ENCODE data around the gene SERPINA7. TPM values are rescaled to one million over a fixed set of nuclear protein-coding genes. Genes with fewer than 3 reads are reported as not detected.

SERPINA7 gene
- total and polyA plus RNA-seq, 7 experiments from 2014 or later = not detected

- Histone ChIP-seq H3K27me3 (ENCODE audit: control insufficient read depth in 2 of 2, insufficient read depth in 2 of 2, low read length in 2 of 2) (no peaks in the 10 kb centered on the region), H3K27ac (ENCODE audit: low read depth, low read length) (no peak overlapping the region), H3K9me3 (ENCODE audit: control insufficient read depth in 2 of 3, low read length in 3 of 3) (no peaks in the 10 kb centered on the region), H3K4me3 (ENCODE audit: low read length) (no peak overlapping the region), H3K4me1 (ENCODE audit: control insufficient read depth in 2 of 2, insufficient read depth in 2 of 2, low read length in 2 of 2) (no peaks in the 10 kb centered on the region), H3K36me3 (ENCODE audit: control insufficient read depth in 2 of 3, insufficient read depth in 3 of 3, low read length in 3 of 3) (no peaks in the 10 kb centered on the region)
- DNase-seq = no peak
- POLR2A ChIA-PET = no interaction called here
- no peak for ATAC-seq
- CTCF ChIA-PET = interaction anchor here (0.6 kb wide), 1 partner anchor 434 kb away, joined by 3 read pairs; no protein-coding TSS in a partner anchor
- H3K4me3 Mint-ChIP-seq = no peak overlapping the region
- peaks cover 0 to 3% (median 0%) of the 10 kb centered on the region in 7 donors for H3K4me1 Mint-ChIP-seq
- no peaks in the 10 kb centered on the region for H3K27me3 Mint-ChIP-seq
- H3K9me3 Mint-ChIP-seq = peaks cover 0 to 6% (median 0%) of the 10 kb centered on the region in 11 donors
- no peaks in the 10 kb centered on the region for H3K36me3 Mint-ChIP-seq
- intact Hi-C loops (cut with micrococcal nuclease) = no loop called here
- no peak overlapping the region for H3K27ac Mint-ChIP-seq
These were observed 1.8 kb downstream of the SERPINA7 start for GRCh38 chrX:106036716-106037115.

GRCh38 chrX:106035064-106035463, 3.5 kb downstream of the SERPINA7 start:
- H3K27ac ChIP-seq (ENCODE audit: low read depth, low read length) = no peak overlapping the region
- Mint-ChIP-seq H3K4me3 (no peak overlapping the region), H3K27ac (no peak overlapping the region), H3K9me3 (peaks cover 0 to 6% (median 0%) of the 10 kb centered on the region in 11 donors), H3K27me3 (no peaks in the 10 kb centered on the region), H3K36me3 (no peaks in the 10 kb centered on the region), H3K4me1 (no peaks in the 10 kb centered on the region)
- H3K4me1 ChIP-seq (ENCODE audit: control insufficient read depth in 2 of 2, insufficient read depth in 2 of 2, low read length in 2 of 2) = no peaks in the 10 kb centered on the region
- no peak overlapping the region for H3K4me3 ChIP-seq (ENCODE audit: low read length)
- DNase-seq = no peak
- ChIA-PET POLR2A (no interaction called here), CTCF (no interaction called here)
- no peak for ATAC-seq
- no peaks in the 10 kb centered on the region for H3K36me3 ChIP-seq (ENCODE audit: control insufficient read depth in 2 of 3, insufficient read depth in 3 of 3, low read length in 3 of 3)
- no peaks in the 10 kb centered on the region for H3K27me3 ChIP-seq (ENCODE audit: control insufficient read depth in 2 of 2, insufficient read depth in 2 of 2, low read length in 2 of 2)
- intact Hi-C loops (cut with micrococcal nuclease) = no loop called here
- no peaks in the 10 kb centered on the region for H3K9me3 ChIP-seq (ENCODE audit: control insufficient read depth in 2 of 3, low read length in 3 of 3)

GRCh38 chrX:106023947-106024346, 14.6 kb downstream of the SERPINA7 start:
- POLR2A ChIA-PET = no interaction called here
- CTCF ChIA-PET = no interaction called here
- ATAC-seq (no peak), DNase-seq (no peak)
- intact Hi-C loops (cut with micrococcal nuclease) = no loop called here
- Mint-ChIP-seq H3K4me3 (no peak overlapping the region), H3K4me1 (no peaks in the 10 kb centered on the region), H3K36me3 (no peaks in the 10 kb centered on the region), H3K9me3 (peaks cover 0 to 5% (median 0%) of the 10 kb centered on the region in 11 donors), H3K27me3 (no peaks in the 10 kb centered on the region), H3K27ac (no peak overlapping the region)
- Histone ChIP-seq H3K36me3 (ENCODE audit: control insufficient read depth in 2 of 3, insufficient read depth in 3 of 3, low read length in 3 of 3) (no peaks in the 10 kb centered on the region), H3K27me3 (ENCODE audit: control insufficient read depth in 2 of 2, insufficient read depth in 2 of 2, low read length in 2 of 2) (no peaks in the 10 kb centered on the region), H3K9me3 (ENCODE audit: control insufficient read depth in 2 of 3, low read length in 3 of 3) (no peaks in the 10 kb centered on the region), H3K4me3 (ENCODE audit: low read length) (no peak overlapping the region), H3K4me1 (ENCODE audit: control insufficient read depth in 2 of 2, insufficient read depth in 2 of 2, low read length in 2 of 2) (no peaks in the 10 kb centered on the region), H3K27ac (ENCODE audit: low read depth, low read length) (no peak overlapping the region)

GRCh38 chrX:106022238-106022637, 16.3 kb downstream of the SERPINA7 start:
- Mint-ChIP-seq H3K27ac (no peak overlapping the region), H3K27me3 (no peaks in the 10 kb centered on the region), H3K4me1 (no peaks in the 10 kb centered on the region), H3K4me3 (no peak overlapping the region), H3K9me3 (peaks cover 0 to 5% (median 0%) of the 10 kb centered on the region in 11 donors), H3K36me3 (no peaks in the 10 kb centered on the region)
- ChIA-PET CTCF (no interaction called here), POLR2A (no interaction called here)
- ATAC-seq (no peak), DNase-seq (no peak)
- Histone ChIP-seq H3K36me3 (ENCODE audit: control insufficient read depth in 2 of 3, insufficient read depth in 3 of 3, low read length in 3 of 3) (no peaks in the 10 kb centered on the region), H3K4me1 (ENCODE audit: control insufficient read depth in 2 of 2, insufficient read depth in 2 of 2, low read length in 2 of 2) (no peaks in the 10 kb centered on the region), H3K4me3 (ENCODE audit: low read length) (no peak overlapping the region), H3K27me3 (ENCODE audit: control insufficient read depth in 2 of 2, insufficient read depth in 2 of 2, low read length in 2 of 2) (no peaks in the 10 kb centered on the region), H3K27ac (ENCODE audit: low read depth, low read length) (no peak overlapping the region), H3K9me3 (ENCODE audit: control insufficient read depth in 2 of 3, low read length in 3 of 3) (no peaks in the 10 kb centered on the region)
- intact Hi-C loops (cut with micrococcal nuclease) = no loop called here

- Histone ChIP-seq H3K27me3 (ENCODE audit: control insufficient read depth in 2 of 2, insufficient read depth in 2 of 2, low read length in 2 of 2) (no peaks in the 10 kb centered on the region), H3K9me3 (ENCODE audit: control insufficient read depth in 2 of 3, low read length in 3 of 3) (no peaks in the 10 kb centered on the region), H3K36me3 (ENCODE audit: control insufficient read depth in 2 of 3, insufficient read depth in 3 of 3, low read length in 3 of 3) (no peaks in the 10 kb centered on the region), H3K27ac (ENCODE audit: low read depth, low read length) (no peak overlapping the region), H3K4me1 (ENCODE audit: control insufficient read depth in 2 of 2, insufficient read depth in 2 of 2, low read length in 2 of 2) (no peaks in the 10 kb centered on the region), H3K4me3 (ENCODE audit: low read length) (no peak overlapping the region)
- ATAC-seq (no peak), DNase-seq (no peak)
- Mint-ChIP-seq H3K4me3 (no peak overlapping the region), H3K9me3 (peaks cover 0 to 14% (median 5%) of the 10 kb centered on the region in 11 donors), H3K27ac (no peak overlapping the region), H3K36me3 (no peaks in the 10 kb centered on the region), H3K4me1 (no peaks in the 10 kb centered on the region), H3K27me3 (no peaks in the 10 kb centered on the region)
- POLR2A ChIA-PET = no interaction called here
- intact Hi-C loops (cut with micrococcal nuclease) = no loop called here
- CTCF ChIA-PET = no interaction called here
These were observed 24.3 kb downstream of the SERPINA7 start for GRCh38 chrX:106014119-106014775.

- DNase-seq = no peak
- H3K4me3 ChIP-seq (ENCODE audit: low read length) = no peak overlapping the region
- Mint-ChIP-seq H3K27me3 (no peaks in the 10 kb centered on the region), H3K36me3 (no peaks in the 10 kb centered on the region), H3K4me1 (no peaks in the 10 kb centered on the region), H3K4me3 (no peak overlapping the region), H3K27ac (no peak overlapping the region), H3K9me3 (peaks cover 0 to 14% (median 5%) of the 10 kb centered on the region in 11 donors)
- intact Hi-C loops (cut with micrococcal nuclease) = no loop called here
- H3K4me1 ChIP-seq (ENCODE audit: control insufficient read depth in 2 of 2, insufficient read depth in 2 of 2, low read length in 2 of 2) = no peaks in the 10 kb centered on the region
- H3K27me3 ChIP-seq (ENCODE audit: control insufficient read depth in 2 of 2, insufficient read depth in 2 of 2, low read length in 2 of 2) = no peaks in the 10 kb centered on the region
- ChIA-PET CTCF (no interaction called here), POLR2A (no interaction called here)
- H3K36me3 ChIP-seq (ENCODE audit: control insufficient read depth in 2 of 3, insufficient read depth in 3 of 3, low read length in 3 of 3) = no peaks in the 10 kb centered on the region
- no peak overlapping the region for H3K27ac ChIP-seq (ENCODE audit: low read depth, low read length)
- ATAC-seq = no peak
- no peaks in the 10 kb centered on the region for H3K9me3 ChIP-seq (ENCODE audit: control insufficient read depth in 2 of 3, low read length in 3 of 3)
These were observed 29.4 kb downstream of the SERPINA7 start for GRCh38 chrX:106009145-106009544.

GRCh38 chrX:106007815-106008214, 30.7 kb downstream of the SERPINA7 start:
- ATAC-seq (no peak), DNase-seq (no peak)
- no peaks in the 10 kb centered on the region for H3K27me3 Mint-ChIP-seq
- no peak overlapping the region for H3K4me3 Mint-ChIP-seq
- no peaks in the 10 kb centered on the region for H3K4me1 ChIP-seq (ENCODE audit: control insufficient read depth in 2 of 2, insufficient read depth in 2 of 2, low read length in 2 of 2)
- H3K4me1 Mint-ChIP-seq = no peaks in the 10 kb centered on the region
- POLR2A ChIA-PET = no interaction called here
- H3K36me3 ChIP-seq (ENCODE audit: control insufficient read depth in 2 of 3, insufficient read depth in 3 of 3, low read length in 3 of 3) = no peaks in the 10 kb centered on the region
- H3K9me3 Mint-ChIP-seq = peaks cover 0 to 12% (median 5%) of the 10 kb centered on the region in 11 donors
- H3K36me3 Mint-ChIP-seq = no peaks in the 10 kb centered on the region
- no peaks in the 10 kb centered on the region for H3K27me3 ChIP-seq (ENCODE audit: control insufficient read depth in 2 of 2, insufficient read depth in 2 of 2, low read length in 2 of 2)
- no peak overlapping the region for H3K4me3 ChIP-seq (ENCODE audit: low read length)
- H3K27ac Mint-ChIP-seq = no peak overlapping the region
- intact Hi-C loops (cut with micrococcal nuclease) = no loop called here
- no peaks in the 10 kb centered on the region for H3K9me3 ChIP-seq (ENCODE audit: control insufficient read depth in 2 of 3, low read length in 3 of 3)
- CTCF ChIA-PET = no interaction called here
- no peak overlapping the region for H3K27ac ChIP-seq (ENCODE audit: low read depth, low read length)
